HepG2 (cell line): Measurements from ENCODE around the gene COL4A2. TPM values are rescaled to one million over a fixed set of nuclear protein-coding genes. Genes with fewer than 3 reads are reported as not detected.

Experiments
- ARID2 ChIP-seq: sonication (generic); formaldehyde crosslinking; IDR thresholded peaks from 2 replicates; pipeline ENCODE4 v1.8.1; 2022; ENCODE audit warnings: mild to moderate bottlenecking, missing genetic modification reagents, borderline replicate concordance
- ARNT ChIP-seq: fragments of 450-650 bp; IDR thresholded peaks from 2 replicates; pipeline ENCODE4 v1.6.1; 2017
- BCL6 ChIP-seq: IDR thresholded peaks from 2 replicates; pipeline ENCODE4 v1.6.1; 2016; ENCODE audit warnings: missing genetic modification reagents, missing compliant biosample characterization
- CCAR2 ChIP-seq: fragments of 200-400 bp; formaldehyde crosslinking; optimal IDR thresholded peaks from 2 replicates; pipeline ENCODE3; 2018; ENCODE audit warnings: low read depth, mild to moderate bottlenecking, low read length, moderate library complexity
- CSRNP2 ChIP-seq: sonication (generic); formaldehyde crosslinking; conservative IDR thresholded peaks from 2 replicates; pipeline ENCODE4 v1.8.0; 2022; ENCODE audit warnings: low read depth, missing genetic modification reagents
- EEA1 ChIP-seq: sonication (generic); formaldehyde crosslinking; IDR thresholded peaks from 2 replicates; pipeline ENCODE4 v1.5.1; 2020; ENCODE audit warnings: mild to moderate bottlenecking, missing genetic modification reagents, borderline replicate concordance
- ELF4 ChIP-seq: sonication (generic); formaldehyde crosslinking; IDR thresholded peaks from 2 replicates; pipeline ENCODE4 v1.5.0; 2020; ENCODE audit warnings: missing genetic modification reagents, mild to moderate bottlenecking, moderate library complexity, borderline replicate concordance
- FOXO4 ChIP-seq: sonication (generic); formaldehyde crosslinking; conservative IDR thresholded peaks from 2 replicates; pipeline ENCODE4 v1.8.1; 2023; ENCODE audit warnings: missing genetic modification reagents
- FOXP1 ChIP-seq, 2 experiments: fragments of 450-650 bp in 1 of 2; IDR thresholded peaks; 2 replicates each; pipeline ENCODE4 v1.6.1; 2017 to 2018; ENCODE audit warnings: antibody characterized with exemption in 1 of 2
- HDAC6 ChIP-seq: fragments of 200-600 bp; sonication (generic); IDR thresholded peaks from 2 replicates; pipeline ENCODE4 v1.7.0; 2017; ENCODE audit warnings: mild to moderate bottlenecking, antibody characterized with exemption, low read length, low read depth
- HOXA7 ChIP-seq: sonication (generic); formaldehyde crosslinking; IDR thresholded peaks from 2 replicates; pipeline ENCODE4 v1.8.1; 2022; ENCODE audit warnings: mild to moderate bottlenecking, missing genetic modification reagents, moderate library complexity
- JUND ChIP-seq: sonication (generic); formaldehyde crosslinking; IDR thresholded peaks from 2 replicates; pipeline ENCODE4 v1.8.0; 2022; ENCODE audit warnings: mild to moderate bottlenecking, missing genetic modification reagents
- KAT2B ChIP-seq: fragments of 150-350 bp; IDR thresholded peaks from 2 replicates; pipeline ENCODE4 v1.6.1; 2014; ENCODE audit warnings: low read depth, low read length, borderline replicate concordance
- MED13 ChIP-seq: sonication (generic); formaldehyde crosslinking; IDR thresholded peaks from 2 replicates; pipeline ENCODE4 v1.5.0; 2020; ENCODE audit warnings: missing genetic modification reagents
- NAIF1 ChIP-seq: sonication (generic); formaldehyde crosslinking; IDR thresholded peaks from 2 replicates; pipeline ENCODE4 v1.5.0; 2020; ENCODE audit warnings: mild to moderate bottlenecking, missing genetic modification reagents, borderline replicate concordance
- PHF8 ChIP-seq: sonication (generic); formaldehyde crosslinking; IDR thresholded peaks from 2 replicates; pipeline ENCODE4 v1.5.0; 2020; ENCODE audit warnings: missing genetic modification reagents
- SIX4 ChIP-seq: sonication (generic); formaldehyde crosslinking; IDR thresholded peaks from 2 replicates; pipeline ENCODE4 v1.4.0; 2020; ENCODE audit warnings: missing genetic modification reagents
- SMYD3 ChIP-seq: sonication (generic); formaldehyde crosslinking; IDR thresholded peaks from 2 replicates; pipeline ENCODE4 v1.8.1; 2023; ENCODE audit warnings: mild to moderate bottlenecking, missing genetic modification reagents
- TAF1 ChIP-seq: sonication (generic); formaldehyde crosslinking; IDR thresholded peaks from 2 replicates; pipeline ENCODE4 v1.4.0; 2020; ENCODE audit warnings: missing genetic modification reagents
- ZEB1 ChIP-seq: IDR thresholded peaks from 2 replicates; pipeline ENCODE4 v1.6.1; 2012; ENCODE audit warnings: mild to moderate bottlenecking, low read depth, inconsistent platforms; ENCODE audit not compliant: insufficient replicate concordance
- ZFP91 ChIP-seq: sonication (generic); formaldehyde crosslinking; IDR thresholded peaks from 2 replicates; pipeline ENCODE4 v1.9.0; 2022; ENCODE audit warnings: missing genetic modification reagents, mild to moderate bottlenecking, borderline replicate concordance
- ZNF121 ChIP-seq: sonication (generic); formaldehyde crosslinking; IDR thresholded peaks from 2 replicates; pipeline ENCODE4 v1.5.0; 2020; ENCODE audit warnings: mild to moderate bottlenecking, missing genetic modification reagents
- ZNF570 ChIP-seq: sonication (generic); formaldehyde crosslinking; IDR thresholded peaks from 2 replicates; pipeline ENCODE4 v1.4.0; 2020; ENCODE audit warnings: mild to moderate bottlenecking, missing genetic modification reagents, borderline replicate concordance
- ZNF883 ChIP-seq: sonication (generic); formaldehyde crosslinking; IDR thresholded peaks from 2 replicates; pipeline ENCODE4 v1.5.1; 2020; ENCODE audit warnings: mild to moderate bottlenecking, missing genetic modification reagents; ENCODE audit errors: not compliant biosample characterization
- polyA plus RNA-seq, 8 experiments: library from polyadenylated mRNA; depleted of rRNA in 3 of 8; stranded (reverse) in 7 of 8; unstranded in 1 of 8; fragments of >200 nt; fragmentation: Illumina TruSeq in 4 of 8; extraction: Trizol in 4 of 8; gene quantifications; 2 replicates each; pipeline versions ENCODE4 v1.2.1 to v1.2.3, GENCODE V29; 2011 to 2016; ENCODE audit warnings: low read depth in 4 of 8, missing spikeins in 1 of 8, mixed read lengths in 1 of 8; ENCODE audit not compliant: insufficient read depth in 1 of 8
- total RNA-seq, 5 experiments: library from RNA; depleted of rRNA; stranded (reverse); fragments of >200 nt; fragmentation: Illumina TruSeq; extraction: Trizol; gene quantifications; 2 replicates each; pipeline ENCODE4 v1.2.3, GENCODE V29; 2016; ENCODE audit warnings: low read depth in 1 of 5
- TF ChIP-seq, protein P1 (sequence below): IDR thresholded peaks from 2 replicates; pipeline ENCODE4 v1.6.1; 2016
- TF ChIP-seq, protein P2 (sequence below): sonication (generic); formaldehyde crosslinking; IDR thresholded peaks from 2 replicates; pipeline ENCODE4 v1.5.1; 2020; ENCODE audit warnings: missing genetic modification reagents, mild to moderate bottlenecking, borderline replicate concordance

COL4A2 gene
- total and polyA plus RNA-seq, 2 of the 13 experiments (the other 11 are each of a cell fraction or from before 2014, with no cell fraction given) = 0.22 to 1.9 TPM

- TF ChIP-seq ZFP91 (CRISPR knock-in tag) (no peak), SIX4 (CRISPR knock-in tag) (no peak), ARNT (no peak), HOXA7 (CRISPR knock-in tag) (no peak), FOXP1 (IDR thresholded peaks at IDR 0.05) (no peak), FOXP1 (CRISPR knock-in tag; IDR thresholded peaks at IDR 0.05) (no peak), ELF4 (CRISPR knock-in tag) (no peak), CSRNP2 (CRISPR knock-in tag) (no peak), ZNF570 (no peak), SMYD3 (no peak), PHF8 (CRISPR knock-in tag) (no peak), MED13 (no peak), BCL6 (no peak), TAF1 (CRISPR knock-in tag) (no peak), ZNF883 (CRISPR knock-in tag) (no peak), HDAC6 (no peak), ZNF121 (CRISPR knock-in tag) (no peak), KAT2B (no peak), CCAR2 (no peak), NAIF1 (CRISPR knock-in tag) (no peak), EEA1 (CRISPR knock-in tag) (no peak), FOXO4 (CRISPR knock-in tag) (no peak), ARID2 (CRISPR knock-in tag) (no peak), ZEB1 (peak; percentile 72), JUND (CRISPR knock-in tag) (no peak)
- TF ChIP-seq, protein P1, sequence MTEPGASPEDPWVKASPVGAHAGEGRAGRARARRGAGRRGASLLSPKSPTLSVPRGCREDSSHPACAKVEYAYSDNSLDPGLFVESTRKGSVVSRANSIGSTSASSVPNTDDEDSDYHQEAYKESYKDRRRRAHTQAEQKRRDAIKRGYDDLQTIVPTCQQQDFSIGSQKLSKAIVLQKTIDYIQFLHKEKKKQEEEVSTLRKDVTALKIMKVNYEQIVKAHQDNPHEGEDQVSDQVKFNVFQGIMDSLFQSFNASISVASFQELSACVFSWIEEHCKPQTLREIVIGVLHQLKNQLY (CRISPR knock-in tag) = no peak
- TF ChIP-seq, protein P2, sequence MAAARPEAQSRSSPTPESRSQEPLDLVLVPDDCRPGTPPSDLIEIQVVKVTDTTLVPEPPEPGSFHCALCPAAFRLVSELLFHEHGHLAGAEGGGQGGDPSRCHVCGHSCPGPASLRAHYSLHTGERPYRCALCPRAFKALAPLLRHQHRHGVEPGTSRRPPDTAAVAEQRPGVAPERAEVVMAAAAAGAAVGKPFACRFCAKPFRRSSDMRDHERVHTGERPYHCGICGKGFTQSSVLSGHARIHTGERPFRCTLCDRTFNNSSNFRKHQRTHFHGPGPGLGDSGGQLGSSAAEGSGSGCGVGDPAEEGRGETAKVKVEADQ (CRISPR knock-in tag) = no peak
Observed at GRCh38 chr13:110560601-110561343, 253.7 kb downstream of the COL4A2 start (continued).
